Epithelial cell of esophagus (primary cell): ENCODE data around the gene NLGN2.
"Not testable (repeated sequence)": the region's sequence is repeated elsewhere in the genome, so short reads cannot be mapped to it uniquely, and the experiment has no call there.

Experiments
- DNase-seq: peaks from one replicate; pipeline ENCODE4 v3.0.0; 2010; ENCODE audit warnings: low read depth
- H3K4me3 ChIP-seq: 2 replicates; pipeline ENCODE4 v1.5.1; 2011; ENCODE audit warnings: mild to moderate bottlenecking, low read length, control low read depth
- TF ChIP-seq, protein P1 (sequence below): IDR thresholded peaks from 2 replicates; pipeline ENCODE4 v1.5.1; 2011; ENCODE audit warnings: low read depth, mild to moderate bottlenecking, low read length, control low read depth, inconsistent platforms; ENCODE audit not compliant: insufficient read depth; ENCODE audit errors: missing control alignments

Gene NLGN2

GRCh38 chr17:7407485-7408251 lies at the start of gene NLGN2:
Gene NLGN2 (plus strand): TSS chr17:7407845. CDS start chr17:7408256, 411 bp downstream.
- TF ChIP-seq, protein P1, sequence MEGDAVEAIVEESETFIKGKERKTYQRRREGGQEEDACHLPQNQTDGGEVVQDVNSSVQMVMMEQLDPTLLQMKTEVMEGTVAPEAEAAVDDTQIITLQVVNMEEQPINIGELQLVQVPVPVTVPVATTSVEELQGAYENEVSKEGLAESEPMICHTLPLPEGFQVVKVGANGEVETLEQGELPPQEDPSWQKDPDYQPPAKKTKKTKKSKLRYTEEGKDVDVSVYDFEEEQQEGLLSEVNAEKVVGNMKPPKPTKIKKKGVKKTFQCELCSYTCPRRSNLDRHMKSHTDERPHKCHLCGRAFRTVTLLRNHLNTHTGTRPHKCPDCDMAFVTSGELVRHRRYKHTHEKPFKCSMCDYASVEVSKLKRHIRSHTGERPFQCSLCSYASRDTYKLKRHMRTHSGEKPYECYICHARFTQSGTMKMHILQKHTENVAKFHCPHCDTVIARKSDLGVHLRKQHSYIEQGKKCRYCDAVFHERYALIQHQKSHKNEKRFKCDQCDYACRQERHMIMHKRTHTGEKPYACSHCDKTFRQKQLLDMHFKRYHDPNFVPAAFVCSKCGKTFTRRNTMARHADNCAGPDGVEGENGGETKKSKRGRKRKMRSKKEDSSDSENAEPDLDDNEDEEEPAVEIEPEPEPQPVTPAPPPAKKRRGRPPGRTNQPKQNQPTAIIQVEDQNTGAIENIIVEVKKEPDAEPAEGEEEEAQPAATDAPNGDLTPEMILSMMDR: no peak
- DNase-seq: no peak
- no peak within 1 kb of the TSS for H3K4me3 ChIP-seq

GRCh38 chr17:7361906-7362305 lies 45.7 kb upstream of the NLGN2 start:
- no peak overlapping the region for H3K4me3 ChIP-seq
- TF ChIP-seq, protein P1: no peak
- DNase-seq: peak; percentile 92

DNA sequence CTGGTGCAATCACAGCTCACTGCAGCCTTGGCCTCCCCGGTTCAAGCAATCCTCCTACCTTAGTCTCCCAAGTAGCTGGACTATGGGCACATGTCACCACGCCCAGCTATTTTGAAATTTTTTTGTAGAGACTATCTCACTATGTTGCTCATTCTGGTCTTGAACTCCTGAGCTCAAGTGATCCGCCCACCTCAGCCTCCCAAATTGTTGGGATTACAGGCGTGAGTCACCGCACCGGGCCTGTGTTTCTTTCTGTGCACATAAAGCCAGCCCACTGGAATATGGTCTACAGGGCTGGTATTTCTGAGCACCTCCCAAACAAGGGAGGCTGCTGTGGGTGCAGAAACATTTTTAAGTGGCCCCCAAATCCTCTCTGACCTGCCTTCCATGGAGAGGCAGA lies 44.3 kb upstream of the NLGN2 start:
- peak; percentile 83 for DNase-seq
- H3K4me3 ChIP-seq: no peak overlapping the region
- TF ChIP-seq, protein P1: no peak

DNA sequence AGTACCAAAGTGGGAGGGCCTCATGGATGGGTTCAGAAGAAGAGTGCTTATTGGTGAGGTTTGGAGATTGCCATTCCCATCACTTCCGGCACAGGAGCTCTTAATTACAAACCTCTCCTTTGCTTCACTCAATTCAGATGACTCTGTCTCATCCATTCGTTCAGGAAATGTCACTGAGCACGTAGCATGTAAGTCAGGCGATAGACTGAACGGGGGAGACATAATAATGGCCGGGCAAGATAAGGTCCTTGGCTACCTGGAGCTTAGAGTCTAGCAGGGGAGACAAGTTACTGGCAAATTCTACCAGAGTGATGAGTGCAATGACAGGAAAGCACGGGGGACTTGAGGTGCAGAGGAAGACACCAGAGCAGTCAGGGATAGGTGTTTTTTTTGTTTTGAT lies 41.7 kb upstream of the NLGN2 start:
- not testable (repeated sequence) for H3K4me3 ChIP-seq, DNase-seq

GRCh38 chr17:7367083-7367482 lies 40.6 kb upstream of the NLGN2 start:
- no peak for DNase-seq
- H3K4me3 ChIP-seq: no peak overlapping the region
- TF ChIP-seq, protein P1: no peak

DNA sequence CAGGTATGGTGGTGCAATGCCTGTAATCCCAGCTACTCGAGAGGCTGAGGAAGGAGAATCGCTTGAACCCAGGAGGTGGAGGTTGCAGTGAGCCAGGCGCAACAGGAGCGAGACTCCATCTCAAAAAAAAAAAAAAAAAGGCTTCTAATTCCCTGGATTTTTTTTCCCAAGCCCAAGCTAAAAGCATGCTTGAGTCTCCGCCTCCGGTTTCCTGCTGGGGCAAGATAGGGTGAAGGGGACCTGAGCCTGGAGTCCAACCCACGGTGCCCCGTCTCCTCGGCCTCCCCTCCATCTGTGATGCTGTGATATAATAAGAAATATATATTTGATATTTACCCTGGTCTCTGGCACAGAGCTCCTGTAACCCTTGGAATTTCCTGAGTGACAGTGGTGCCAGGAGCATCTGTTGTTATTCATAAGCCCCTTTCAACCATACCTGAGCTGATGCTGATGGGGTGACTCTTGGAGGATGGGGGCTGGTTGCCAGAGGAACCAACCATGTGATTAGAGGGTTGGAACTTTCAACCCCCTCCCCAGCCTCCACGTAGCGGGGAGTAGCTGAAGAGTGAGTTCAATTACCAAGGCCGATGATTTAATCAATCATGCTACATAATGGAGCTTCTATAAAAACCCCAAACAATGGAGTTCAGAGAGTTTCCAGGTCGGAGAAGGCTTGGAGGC lies 39.6 kb upstream of the NLGN2 start:
- TF ChIP-seq, protein P1: no peak
- no peak overlapping the region for H3K4me3 ChIP-seq
- DNase-seq: no peak

DNA sequence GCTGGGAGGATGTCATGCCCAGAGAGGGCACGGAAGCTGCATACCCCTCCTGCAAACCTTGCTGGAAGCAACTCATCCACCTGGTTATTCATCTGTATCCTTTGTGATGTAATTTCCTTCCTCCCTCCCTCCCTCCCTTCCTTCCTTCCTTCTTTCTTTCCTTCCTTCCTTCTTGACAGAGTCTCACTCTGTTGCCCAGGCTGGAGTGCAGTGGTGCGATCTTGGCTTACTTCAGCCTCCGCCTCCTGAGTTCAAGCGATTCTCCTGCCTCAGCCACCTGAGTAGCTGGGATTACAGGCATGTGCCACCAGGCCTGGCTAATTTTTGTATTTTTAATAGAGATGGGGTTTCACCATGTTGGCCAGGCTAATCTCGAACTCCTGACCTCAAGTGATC lies 39.0 kb upstream of the NLGN2 start:
- DNase-seq, H3K4me3 ChIP-seq: not testable (repeated sequence)

DNA sequence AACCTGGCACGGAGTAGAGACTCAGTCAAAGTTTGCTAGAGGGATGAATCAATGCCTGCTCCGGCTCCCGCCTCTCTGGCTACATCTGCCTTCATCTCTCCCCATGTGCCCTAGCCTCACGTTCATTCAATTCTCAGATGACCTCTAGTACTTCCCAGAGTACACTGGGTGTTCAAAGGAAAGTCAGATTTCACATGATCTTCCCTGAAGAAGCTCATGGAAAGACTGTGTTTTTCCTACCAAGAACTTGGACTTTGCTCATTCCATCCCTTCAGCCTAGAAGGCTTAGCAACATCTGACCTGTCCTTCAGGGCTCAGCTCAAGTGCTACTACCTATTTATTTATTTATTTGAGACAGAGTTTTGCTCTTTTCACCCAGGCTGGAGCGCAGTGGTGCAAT lies 37.8 kb upstream of the NLGN2 start:
- TF ChIP-seq, protein P1: no peak

More for the DNA sequence above, 37.8 kb upstream of the NLGN2 start:
- no peak overlapping the region for H3K4me3 ChIP-seq
- DNase-seq: no peak
